RPMI7951 (cell line): ENCODE measurements around the gene HK1. TPM values are rescaled to one million over a fixed set of nuclear protein-coding genes. Genes with fewer than 3 reads are reported as not detected.

Experiments used
- DNase-seq: peaks from one replicate; pipeline ENCODE4 v3.0.0-alpha.2; 2012; ENCODE audit warnings: low read depth
- total RNA-seq: library from RNA; depleted of rRNA; stranded (reverse); fragments of >200 nt; shearing (Covaris generic); gene quantifications from 2 replicates; pipeline ENCODE4 v1.2.3, GENCODE V29; 2014

The HK1 gene
- total RNA-seq, 1 experiment from 2014 or later = 72.7 TPM

GRCh38 chr10:69419096-69419743 lies 140.9 kb downstream of the HK1 start:
- DNase-seq = no peak

- no peak for DNase-seq
Measured at GRCh38 chr10:69419744-69420126, 141.4 kb downstream of the HK1 start.

GRCh38 chr10:69421611-69422308 lies 143.5 kb downstream of the HK1 start:
- no peak for DNase-seq

GRCh38 chr10:69422676-69423075 lies 144.4 kb downstream of the HK1 start:
- no peak for DNase-seq

- DNase-seq = no peak
Measured at GRCh38 chr10:69425041-69425440, 146.7 kb downstream of the HK1 start.

- DNase-seq = no peak
Measured at GRCh38 chr10:69425511-69426298, 147.4 kb downstream of the HK1 start.

- no peak for DNase-seq
Measured at GRCh38 chr10:69426376-69426727, 148.1 kb downstream of the HK1 start.

- DNase-seq = no peak
Measured at GRCh38 chr10:69428165-69428564, 149.9 kb downstream of the HK1 start.

GRCh38 chr10:69434169-69434568 lies 155.9 kb downstream of the HK1 start:
- no peak for DNase-seq

GRCh38 chr10:69434926-69435325 lies 156.6 kb downstream of the HK1 start:
- DNase-seq = no peak

- no peak for DNase-seq
Measured at GRCh38 chr10:69435966-69436520, 157.7 kb downstream of the HK1 start.

GRCh38 chr10:69437321-69438259 lies 159.3 kb downstream of the HK1 start:
- no peak for DNase-seq

GRCh38 chr10:69438536-69439349 lies 160.4 kb downstream of the HK1 start:
- peak; percentile 80 for DNase-seq

- DNase-seq = peak; percentile 87
Measured at GRCh38 chr10:69439350-69439739, 161.0 kb downstream of the HK1 start.

GRCh38 chr10:69439813-69440506 lies 161.7 kb downstream of the HK1 start:
- peak; percentile 76 for DNase-seq

- no peak for DNase-seq
Measured at GRCh38 chr10:69443354-69443753, 165.1 kb downstream of the HK1 start.

GRCh38 chr10:69445041-69445440 lies 166.7 kb downstream of the HK1 start:
- no peak for DNase-seq

GRCh38 chr10:69446229-69446628 lies 167.9 kb downstream of the HK1 start:
- no peak for DNase-seq

- peak; percentile 81 for DNase-seq
Measured at GRCh38 chr10:69446650-69447151, 168.4 kb downstream of the HK1 start.

GRCh38 chr10:69449841-69450240 lies 171.5 kb downstream of the HK1 start:
- DNase-seq = peak; percentile 77
